ENCODE results near the gene TRPM5. TPM values are rescaled to one million over a fixed set of nuclear protein-coding genes. Genes with fewer than 3 reads are reported as not detected.

Gene TRPM5
- total RNA-seq, 1 donor from 2014 or later: 0.34 TPM

- H3K36me3 ChIP-seq: no peaks in the 10 kb centered on the region
- H2AFZ ChIP-seq (replicated peaks): no peak overlapping the region
- DNase-seq (ENCODE audit: low spot score): no peak
- H3K9me3 ChIP-seq (ENCODE audit: low read depth): no peaks in the 10 kb centered on the region
- Mint-ChIP-seq H3K27ac (no peak overlapping the region), H3K36me3 (no peaks in the 10 kb centered on the region), H3K4me1 (no peaks in the 10 kb centered on the region), H3K4me3 (no peak overlapping the region), H3K9me3 (no peaks in the 10 kb centered on the region), H3K27me3 (ENCODE audit: insufficient read depth, low read depth) (peaks cover 5% of the 10 kb centered on the region)
- TF ChIP-seq EZH2 (IDR thresholded peaks at IDR 0.05) (no peak), EZH2phosphoT487 (IDR thresholded peaks at IDR 0.05) (no peak), CTCF (IDR thresholded peaks at IDR 0.05) (no peak)
- H3K27ac ChIP-seq: no peak overlapping the region
- H3K4me1 ChIP-seq: no peaks in the 10 kb centered on the region
- H3K4me2 ChIP-seq: no peak overlapping the region
- no peaks in the 10 kb centered on the region for H4K20me1 ChIP-seq (ENCODE audit: low read depth)
- no peak overlapping the region for H3K4me3 ChIP-seq
- H3K27me3 ChIP-seq: no peaks in the 10 kb centered on the region
- H3K79me2 ChIP-seq (ENCODE audit: low read depth): no peaks in the 10 kb centered on the region
- no peaks in the 10 kb centered on the region for H3F3A ChIP-seq (ENCODE audit: low read depth)
- H3K9ac ChIP-seq: no peak overlapping the region
Observed at GRCh38 chr11:2426826-2427521, 17.3 kb downstream of the TRPM5 start.

- Histone ChIP-seq H3K79me2 (ENCODE audit: low read depth) (no peaks in the 10 kb centered on the region), H3K27ac (no peak overlapping the region), H4K20me1 (ENCODE audit: low read depth) (no peaks in the 10 kb centered on the region), H3F3A (ENCODE audit: low read depth) (no peaks in the 10 kb centered on the region), H3K4me2 (no peak overlapping the region), H3K9ac (no peak overlapping the region), H3K4me3 (no peak overlapping the region), H3K27me3 (no peaks in the 10 kb centered on the region), H3K4me1 (no peaks in the 10 kb centered on the region), H2AFZ (replicated peaks) (no peak overlapping the region), H3K36me3 (no peaks in the 10 kb centered on the region), H3K9me3 (ENCODE audit: low read depth) (no peaks in the 10 kb centered on the region)
- no peak for DNase-seq (ENCODE audit: low spot score)
- Mint-ChIP-seq H3K36me3 (no peaks in the 10 kb centered on the region), H3K4me1 (no peaks in the 10 kb centered on the region), H3K27ac (no peak overlapping the region), H3K27me3 (ENCODE audit: insufficient read depth, low read depth) (peaks cover 5% of the 10 kb centered on the region), H3K9me3 (no peaks in the 10 kb centered on the region), H3K4me3 (no peak overlapping the region)
- TF ChIP-seq EZH2phosphoT487 (IDR thresholded peaks at IDR 0.05) (no peak), CTCF (IDR thresholded peaks at IDR 0.05) (no peak), EZH2 (IDR thresholded peaks at IDR 0.05) (no peak)
Observed at GRCh38 chr11:2426221-2426620, 18.1 kb downstream of the TRPM5 start.

GRCh38 chr11:2425506-2425905 is 18.8 kb downstream of the TRPM5 start:
- Mint-ChIP-seq H3K27ac (no peak overlapping the region), H3K36me3 (no peaks in the 10 kb centered on the region), H3K9me3 (no peaks in the 10 kb centered on the region), H3K4me1 (no peaks in the 10 kb centered on the region), H3K4me3 (no peak overlapping the region), H3K27me3 (ENCODE audit: insufficient read depth, low read depth) (peaks cover 5% of the 10 kb centered on the region)
- H4K20me1 ChIP-seq (ENCODE audit: low read depth): no peaks in the 10 kb centered on the region
- no peak overlapping the region for H3K9ac ChIP-seq
- H3K27me3 ChIP-seq: no peaks in the 10 kb centered on the region
- DNase-seq (ENCODE audit: low spot score): no peak
- TF ChIP-seq CTCF (IDR thresholded peaks at IDR 0.05) (no peak), EZH2 (IDR thresholded peaks at IDR 0.05) (no peak), EZH2phosphoT487 (IDR thresholded peaks at IDR 0.05) (no peak)
- H3K36me3 ChIP-seq: no peaks in the 10 kb centered on the region
- no peaks in the 10 kb centered on the region for H3F3A ChIP-seq (ENCODE audit: low read depth)
- no peak overlapping the region for H3K4me3 ChIP-seq
- no peaks in the 10 kb centered on the region for H3K79me2 ChIP-seq (ENCODE audit: low read depth)
- H2AFZ ChIP-seq (replicated peaks): no peak overlapping the region
- no peaks in the 10 kb centered on the region for H3K9me3 ChIP-seq (ENCODE audit: low read depth)
- H3K27ac ChIP-seq: no peak overlapping the region
- no peaks in the 10 kb centered on the region for H3K4me1 ChIP-seq
- H3K4me2 ChIP-seq: no peak overlapping the region

All from neural progenitor cell (in vitro differentiated cells).